ENCODE results near the gene SHTN1. TPM values are rescaled to one million over a fixed set of nuclear protein-coding genes. Genes with fewer than 3 reads are reported as not detected.

The SHTN1 gene
- total and polyA plus RNA-seq, 2 of the 4 experiments (the other 2 are of a cell fraction) = 0.54 to 2.3 TPM

DNA sequence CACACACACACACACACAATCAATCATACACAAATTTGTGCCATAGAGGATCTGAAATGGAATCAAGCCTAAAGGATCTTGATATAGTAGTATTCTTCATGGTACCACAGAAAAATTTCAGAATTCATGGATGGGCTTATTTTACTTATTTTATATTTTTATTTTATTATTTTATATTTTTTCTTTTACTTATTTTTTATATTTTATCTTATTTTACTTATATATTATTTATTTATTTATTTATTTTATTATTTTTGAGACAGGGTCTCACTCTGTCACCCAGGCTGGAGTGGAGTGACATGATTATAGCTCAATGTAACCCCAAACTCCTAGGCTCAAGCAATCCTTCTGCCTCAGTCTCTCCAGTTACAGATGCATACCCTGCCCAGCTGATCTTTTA, 16.7 kb downstream of the SHTN1 start:
- no peak overlapping the region for H3K27ac ChIP-seq (ENCODE audit: insufficient read depth, low read length)
- ChIA-PET POLR2A (ENCODE audit: unreplicated experiment) (no interaction called here), CTCF (no interaction called here)

More for the DNA sequence above, 16.7 kb downstream of the SHTN1 start:
- H3K9me3 ChIP-seq (ENCODE audit: control insufficient read depth, insufficient read depth, low read length) = no peaks in the 10 kb centered on the region
- TF ChIP-seq POLR2A (IDR thresholded peaks at IDR 0.05; ENCODE audit: low read depth, low read length) (no peak), CEBPB (IDR thresholded peaks at IDR 0.05; ENCODE audit: low read depth, low read length) (no peak), SMC3 (IDR thresholded peaks at IDR 0.05; ENCODE audit: low read depth, low read length) (no peak), MAZ (IDR thresholded peaks at IDR 0.05; ENCODE audit: borderline replicate concordance, low read depth, low read length) (no peak), BHLHE40 (IDR thresholded peaks at IDR 0.05; ENCODE audit: low read depth, low read length) (no peak), MAFK (IDR thresholded peaks at IDR 0.05; ENCODE audit: low read depth, low read length) (no peak), RFX5 (IDR thresholded peaks at IDR 0.05; ENCODE audit: low read depth, low read length) (no peak), FOS (IDR thresholded peaks at IDR 0.05; ENCODE audit: low read depth, low read length) (no peak), RAD21 (IDR thresholded peaks at IDR 0.05; ENCODE audit: low read length) (no peak), CHD1 (IDR thresholded peaks at IDR 0.05; ENCODE audit: low read depth, low read length) (no peak), MXI1 (IDR thresholded peaks at IDR 0.05; ENCODE audit: borderline replicate concordance, low read depth, low read length) (no peak), NFE2L2 (IDR thresholded peaks at IDR 0.05; ENCODE audit: low read depth, low read length) (no peak), RCOR1 (IDR thresholded peaks at IDR 0.05; ENCODE audit: insufficient replicate concordance, low read length) (no peak)
- TF ChIP-seq, protein P1, sequence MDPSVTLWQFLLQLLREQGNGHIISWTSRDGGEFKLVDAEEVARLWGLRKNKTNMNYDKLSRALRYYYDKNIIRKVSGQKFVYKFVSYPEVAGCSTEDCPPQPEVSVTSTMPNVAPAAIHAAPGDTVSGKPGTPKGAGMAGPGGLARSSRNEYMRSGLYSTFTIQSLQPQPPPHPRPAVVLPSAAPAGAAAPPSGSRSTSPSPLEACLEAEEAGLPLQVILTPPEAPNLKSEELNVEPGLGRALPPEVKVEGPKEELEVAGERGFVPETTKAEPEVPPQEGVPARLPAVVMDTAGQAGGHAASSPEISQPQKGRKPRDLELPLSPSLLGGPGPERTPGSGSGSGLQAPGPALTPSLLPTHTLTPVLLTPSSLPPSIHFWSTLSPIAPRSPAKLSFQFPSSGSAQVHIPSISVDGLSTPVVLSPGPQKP (IDR thresholded peaks at IDR 0.05; ENCODE audit: borderline replicate concordance, low read depth, low read length) = no peak
- TF ChIP-seq, protein P2, sequence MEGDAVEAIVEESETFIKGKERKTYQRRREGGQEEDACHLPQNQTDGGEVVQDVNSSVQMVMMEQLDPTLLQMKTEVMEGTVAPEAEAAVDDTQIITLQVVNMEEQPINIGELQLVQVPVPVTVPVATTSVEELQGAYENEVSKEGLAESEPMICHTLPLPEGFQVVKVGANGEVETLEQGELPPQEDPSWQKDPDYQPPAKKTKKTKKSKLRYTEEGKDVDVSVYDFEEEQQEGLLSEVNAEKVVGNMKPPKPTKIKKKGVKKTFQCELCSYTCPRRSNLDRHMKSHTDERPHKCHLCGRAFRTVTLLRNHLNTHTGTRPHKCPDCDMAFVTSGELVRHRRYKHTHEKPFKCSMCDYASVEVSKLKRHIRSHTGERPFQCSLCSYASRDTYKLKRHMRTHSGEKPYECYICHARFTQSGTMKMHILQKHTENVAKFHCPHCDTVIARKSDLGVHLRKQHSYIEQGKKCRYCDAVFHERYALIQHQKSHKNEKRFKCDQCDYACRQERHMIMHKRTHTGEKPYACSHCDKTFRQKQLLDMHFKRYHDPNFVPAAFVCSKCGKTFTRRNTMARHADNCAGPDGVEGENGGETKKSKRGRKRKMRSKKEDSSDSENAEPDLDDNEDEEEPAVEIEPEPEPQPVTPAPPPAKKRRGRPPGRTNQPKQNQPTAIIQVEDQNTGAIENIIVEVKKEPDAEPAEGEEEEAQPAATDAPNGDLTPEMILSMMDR (conservative IDR thresholded peaks at IDR 0.05; ENCODE audit: low read depth, low read length) = no peak
- TF ChIP-seq, protein P3, sequence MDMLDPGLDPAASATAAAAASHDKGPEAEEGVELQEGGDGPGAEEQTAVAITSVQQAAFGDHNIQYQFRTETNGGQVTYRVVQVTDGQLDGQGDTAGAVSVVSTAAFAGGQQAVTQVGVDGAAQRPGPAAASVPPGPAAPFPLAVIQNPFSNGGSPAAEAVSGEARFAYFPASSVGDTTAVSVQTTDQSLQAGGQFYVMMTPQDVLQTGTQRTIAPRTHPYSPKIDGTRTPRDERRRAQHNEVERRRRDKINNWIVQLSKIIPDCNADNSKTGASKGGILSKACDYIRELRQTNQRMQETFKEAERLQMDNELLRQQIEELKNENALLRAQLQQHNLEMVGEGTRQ (IDR thresholded peaks at IDR 0.05; ENCODE audit: low read depth, low read length) = no peak
- dilution Hi-C loops (cut with HindIII; ENCODE audit: low sequenced_read_pairs, unreplicated experiment) = no loop called here
- no TSS peak for BruUV-seq (replicated peaks)
- H3K79me1 ChIP-seq (ENCODE audit: low read depth in 1 of 2, low read length in 2 of 2) = no peaks in the 10 kb centered on the region; a peak in 1 of 4 replicates
- no peaks in the 10 kb centered on the region for H3K36me3 ChIP-seq (ENCODE audit: control insufficient read depth, insufficient read depth, low read length)
- no peak overlapping the region for H2BK120ac ChIP-seq (ENCODE audit: low read depth, low read length)
- H3K27me3 ChIP-seq (ENCODE audit: control insufficient read depth, insufficient read depth, low read length) = no peaks in the 10 kb centered on the region
- no peak overlapping the region for H3K56ac ChIP-seq (ENCODE audit: extremely low read depth, insufficient read depth, low read length)
- no peak overlapping the region for H3K9ac ChIP-seq (ENCODE audit: low read depth, low read length)
- H3K23ac ChIP-seq (ENCODE audit: low read depth, low read length) = no peak overlapping the region
- DNase-seq (no peak), ATAC-seq (ENCODE audit: low read depth) (no peak)
- no peak overlapping the region for H4K8ac ChIP-seq (ENCODE audit: low read depth in 2 of 2, low read length in 2 of 2)
- no peak overlapping the region for H3K4me3 ChIP-seq (ENCODE audit: insufficient read depth, low read depth, low read length)
- H3K18ac ChIP-seq (ENCODE audit: low read depth, low read length) = no peak overlapping the region
- H3K4ac ChIP-seq (ENCODE audit: low read depth, low read length) = no peak overlapping the region
- H4K5ac ChIP-seq (ENCODE audit: low read depth, low read length) = no peak overlapping the region
- H4K20me1 ChIP-seq (ENCODE audit: insufficient read depth, low read length) = no peaks in the 10 kb centered on the region
- H4K91ac ChIP-seq (ENCODE audit: insufficient read depth, low read depth, low read length) = no peak overlapping the region
- no peak overlapping the region for H2BK5ac ChIP-seq (ENCODE audit: low read depth, low read length, poor library complexity, severe bottlenecking)
- no peak overlapping the region for H2AK9ac ChIP-seq (replicated peaks; ENCODE audit: low read depth, low read length, poor library complexity)
- no peak overlapping the region for H2AFZ ChIP-seq (replicated peaks; ENCODE audit: low read length, poor library complexity)
- no peak overlapping the region for H2AK5ac ChIP-seq (ENCODE audit: low read depth, low read length)
- in situ Hi-C loops (cut with MboI; ENCODE audit: low sequenced_read_pairs) = no loop called here
- no peaks in the 10 kb centered on the region for H3K4me1 ChIP-seq (ENCODE audit: control insufficient read depth, insufficient read depth, low read length)
- H3K4me2 ChIP-seq (ENCODE audit: low read depth, low read length) = no peak overlapping the region
- H2BK15ac ChIP-seq (ENCODE audit: low read depth, low read length) = no peak overlapping the region
- H2BK20ac ChIP-seq (ENCODE audit: low read depth, low read length) = no peak overlapping the region
- H3K9me1 ChIP-seq (ENCODE audit: insufficient read depth, low read length) = no peaks in the 10 kb centered on the region
- no peak overlapping the region for H3K14ac ChIP-seq (replicated peaks; ENCODE audit: low read depth, low read length)
- intact Hi-C loops (cut with micrococcal nuclease) = no loop called here
